ENCODE data around the gene PMVK. TPM values are rescaled to one million over a fixed set of nuclear protein-coding genes. Genes with fewer than 3 reads are reported as not detected.

PMVK gene
- total RNA-seq, 1 experiment from 2014 or later, result 27.1 TPM

GRCh38 chr1:154967331-154967950, 30.9 kb upstream of the PMVK start:
- no peaks in the 10 kb centered on the region for H3K9me2 ChIP-seq (ENCODE audit: insufficient read depth)
- H3F3A ChIP-seq (ENCODE audit: insufficient read depth, low read depth), result peaks cover 59% of the 10 kb centered on the region

GRCh38 chr1:154966111-154966510, 29.6 kb upstream of the PMVK start:
- intact Hi-C loops (cut with micrococcal nuclease; ENCODE audit: unreplicated experiment), result no loop called here
- peaks cover 51% of the 10 kb centered on the region for H3F3A ChIP-seq (ENCODE audit: insufficient read depth, low read depth)
- H3K36me3 ChIP-seq (ENCODE audit: low read depth), result peaks cover 33% of the 10 kb centered on the region
- H3K4me1 ChIP-seq (replicated peaks; ENCODE audit: insufficient read depth), result peaks cover 34% of the 10 kb centered on the region
- DNase-seq, result no peak
- H3K79me2 ChIP-seq (ENCODE audit: low read depth), result peaks cover 29% of the 10 kb centered on the region
- no peaks in the 10 kb centered on the region for H3K9me2 ChIP-seq (ENCODE audit: insufficient read depth)
- H3K4me2 ChIP-seq, result no peak overlapping the region
- ChIA-PET CTCF (interaction anchor here (1.4 kb wide), 1 partner anchor 86 kb away, joined by 3 read pairs; no protein-coding TSS in a partner anchor), POLR2A (ENCODE audit: unreplicated experiment) (interaction anchor here (0.5 to 0.6 kb wide), 2 partner anchors 10 kb away, joined by 3 to 5 read pairs; partner anchors contain the start of gene PBXIP1)
- H3K27ac ChIP-seq, result no peak overlapping the region
- no peaks in the 10 kb centered on the region for H3K27me3 ChIP-seq (ENCODE audit: insufficient read depth, low read depth)
- no TSS peak for BruUV-seq (replicated peaks)
- no peaks in the 10 kb centered on the region for H4K20me1 ChIP-seq (ENCODE audit: insufficient read depth)
- H2AFZ ChIP-seq, result no peak overlapping the region
- H3K9me3 ChIP-seq (ENCODE audit: insufficient read depth, low read depth), result no peaks in the 10 kb centered on the region
- TF ChIP-seq CTCF (conservative IDR thresholded peaks at IDR 0.05), result no peak
- no peak for TF ChIP-seq EZH2 (IDR thresholded peaks at IDR 0.05; ENCODE audit: low read depth)
- no peak overlapping the region for H3K4me3 ChIP-seq

More at GRCh38 chr1:154967331-154967950, 30.9 kb upstream of the PMVK start:
- no peak overlapping the region for H3K4me3 ChIP-seq
- H3K4me2 ChIP-seq, result no peak overlapping the region
- no peak overlapping the region for H2AFZ ChIP-seq
- H3K36me3 ChIP-seq (ENCODE audit: low read depth), result peaks cover 33% of the 10 kb centered on the region
- ChIA-PET POLR2A (ENCODE audit: unreplicated experiment) (no interaction called here), CTCF (interaction anchor here (0.5 kb wide), 2 partner anchors 83 to 84 kb away, joined by 4 to 6 read pairs; partner anchors contain the start of gene ADAM15)
- H3K4me1 ChIP-seq (replicated peaks; ENCODE audit: insufficient read depth), result peaks cover 45% of the 10 kb centered on the region
- no peaks in the 10 kb centered on the region for H4K20me1 ChIP-seq (ENCODE audit: insufficient read depth)
- no peak for TF ChIP-seq EZH2 (IDR thresholded peaks at IDR 0.05; ENCODE audit: low read depth)
- TF ChIP-seq CTCF (conservative IDR thresholded peaks at IDR 0.05), result no peak
- H3K79me2 ChIP-seq (ENCODE audit: low read depth), result peaks cover 41% of the 10 kb centered on the region
- no peak for DNase-seq
- intact Hi-C loops (cut with micrococcal nuclease; ENCODE audit: unreplicated experiment), result no loop called here
- H3K9me3 ChIP-seq (ENCODE audit: insufficient read depth, low read depth), result no peaks in the 10 kb centered on the region
- no peaks in the 10 kb centered on the region for H3K27me3 ChIP-seq (ENCODE audit: insufficient read depth, low read depth)
- BruUV-seq (replicated peaks), result no TSS peak
- H3K27ac ChIP-seq, result no peak overlapping the region

- no peak for DNase-seq
- Histone ChIP-seq H3K4me3 (no peak overlapping the region), H3K27ac (no peak overlapping the region), H3K27me3 (ENCODE audit: insufficient read depth, low read depth) (no peaks in the 10 kb centered on the region), H3K9me2 (ENCODE audit: insufficient read depth) (no peaks in the 10 kb centered on the region), H2AFZ (no peak overlapping the region), H3K79me2 (ENCODE audit: low read depth) (peaks cover 23% of the 10 kb centered on the region), H3K4me2 (no peak overlapping the region), H3K4me1 (replicated peaks; ENCODE audit: insufficient read depth) (peaks cover 24% of the 10 kb centered on the region), H3F3A (ENCODE audit: insufficient read depth, low read depth) (peaks cover 46% of the 10 kb centered on the region), H3K36me3 (ENCODE audit: low read depth) (peaks cover 31% of the 10 kb centered on the region), H4K20me1 (ENCODE audit: insufficient read depth) (no peaks in the 10 kb centered on the region), H3K9me3 (ENCODE audit: insufficient read depth, low read depth) (no peaks in the 10 kb centered on the region)
- no TSS peak for BruUV-seq (replicated peaks)
- POLR2A ChIA-PET (ENCODE audit: unreplicated experiment), result interaction anchor here (0.6 to 0.7 kb wide), 3 partner anchors 10 to 55 kb away, joined by 4 to 6 read pairs (median 4); partner anchors contain the start of genes CKS1B and FLAD1
- CTCF ChIA-PET, result interaction anchor here (0.7 to 0.8 kb wide), 2 partner anchors 9 to 23 kb away, joined by 3 read pairs; partner anchors contain the start of gene PBXIP1
- TF ChIP-seq CTCF (conservative IDR thresholded peaks at IDR 0.05) (no peak), EZH2 (IDR thresholded peaks at IDR 0.05; ENCODE audit: low read depth) (no peak)
- intact Hi-C loops (cut with micrococcal nuclease; ENCODE audit: unreplicated experiment), result loop anchor here (5.0 kb wide), 1 partner anchor 38 kb away; the partner anchor contains the start of gene ZBTB7B
Measured at GRCh38 chr1:154964359-154964758, 27.8 kb upstream of the PMVK start.

All from PC-9 (cell line).